HepG2 (cell line): ENCODE data around the gene GAPT. TPM values are rescaled to one million over a fixed set of nuclear protein-coding genes. Genes with fewer than 3 reads are reported as not detected.

Experiments
- ATAC-seq: fragments of 200-7000 bp; cut with Tn5 transposase; 3 replicates; pipeline ENCODE4 v1.9.1; 2020; ENCODE audit warnings: mild to moderate bottlenecking, moderate library complexity
- BruUV-seq: library from RNA; stranded (reverse); fragments of 400-500 nt; replicated peaks from 2 replicates; lab custom pipeline; 2021; lab: Mats Ljungman, UMichigan
- CTCF ChIA-PET: fragments of 300-600 bp; formaldehyde crosslinking; extraction: SDS; loops from one replicate; lab custom pipeline; 2021; ENCODE audit warnings: low total read pairs, inconsistent platforms, low intra/inter-chr PET ratio; lab: Yijun Ruan, JAX
- POLR2A ChIA-PET: fragments of 350-600 bp; sonication (Branson Sonifier 250); formaldehyde crosslinking; loops from one replicate; lab custom pipeline; 2020; ENCODE audit warnings: antibody characterized with exemption, inconsistent platforms; lab: Yijun Ruan, JAX
- DNase-seq: peaks from one replicate; pipeline ENCODE4 v3.0.0-alpha.2; 2015; ENCODE audit warnings: low spot score
- FAIRE-seq: peaks from 3 replicates; lab custom pipeline; 2011; peaks lifted over from hg19 to GRCh38; lab: Jason Lieb, UNC
- H2AFZ ChIP-seq: one replicate; pipeline ENCODE4 v1.6.1; 2011; ENCODE audit warnings: low read length, inconsistent platforms
- H3K27ac ChIP-seq: fragments of 300-600 bp; 3 replicates; pipeline ENCODE4 v1.8.0; 2011; ENCODE audit warnings: mixed run types, mild to moderate bottlenecking, mixed read lengths, low read length, inconsistent platforms; ENCODE audit not compliant: insufficient read depth; ENCODE audit errors: extremely low read length
- H3K27me3 ChIP-seq, 2 experiments: fragments of 200-600 bp in 1 of 2; 2 replicates in 1 of 2; 3 replicates in 1 of 2; pipeline versions ENCODE4 v1.6.0 to v1.8.0; 2011; ENCODE audit warnings: low read length in 2 of 2, mild to moderate bottlenecking in 2 of 2, moderate library complexity in 2 of 2, inconsistent platforms in 1 of 2; ENCODE audit not compliant: insufficient read depth in 2 of 2, control insufficient read depth in 1 of 2
- H3K36me3 ChIP-seq, 2 experiments: fragments of 200-600 bp in 1 of 2; replicated peaks in 1 of 2; 2 replicates in 1 of 2; 3 replicates in 1 of 2; pipeline versions ENCODE4 v1.5.1 to v1.8.0; 2011; ENCODE audit warnings: low read length in 2 of 2, inconsistent platforms in 1 of 2; ENCODE audit not compliant: insufficient read depth in 2 of 2, control insufficient read depth in 1 of 2
- H3K4me1 ChIP-seq: 2 replicates; pipeline ENCODE4 v1.5.1; 2012; ENCODE audit warnings: low read length, inconsistent platforms; ENCODE audit not compliant: insufficient read depth
- H3K4me2 ChIP-seq: 2 replicates; pipeline ENCODE4 v1.6.0; 2011; ENCODE audit warnings: low read depth, low read length, inconsistent platforms
- H3K4me3 ChIP-seq, 3 experiments: fragments of 200-600 bp in 1 of 3; sonication (generic), shearing (Covaris generic) in 1 of 3; replicated peaks in 1 of 3; 2 replicates each; pipeline ENCODE4 v1.5.1; 2011 to 2016; ENCODE audit warnings: low read length in 3 of 3, inconsistent platforms in 2 of 3, low read depth in 2 of 3, mild to moderate bottlenecking in 2 of 3, control low read depth in 1 of 3, mixed read lengths in 1 of 3; ENCODE audit not compliant: insufficient read depth in 1 of 3
- H3K79me2 ChIP-seq: one replicate; pipeline ENCODE4 v1.6.1; 2011; ENCODE audit warnings: low read length, inconsistent platforms; ENCODE audit not compliant: insufficient read depth
- H3K9ac ChIP-seq: 2 replicates; pipeline ENCODE4 v1.6.0; 2011; ENCODE audit warnings: mild to moderate bottlenecking, low read depth, low read length, inconsistent platforms; ENCODE audit not compliant: insufficient read depth
- H3K9me3 ChIP-seq: 2 replicates; pipeline ENCODE4 v1.5.1; 2012; ENCODE audit warnings: mild to moderate bottlenecking, low read length
- H4K20me1 ChIP-seq: 2 replicates; pipeline ENCODE4 v1.6.0; 2011; ENCODE audit warnings: inconsistent platforms, mild to moderate bottlenecking, low read length, moderate library complexity; ENCODE audit not compliant: insufficient read depth
- EED ChIP-seq: sonication (generic); formaldehyde crosslinking; IDR thresholded peaks from 2 replicates; pipeline ENCODE4 v1.5.0; 2020; ENCODE audit warnings: mild to moderate bottlenecking, missing genetic modification reagents
- HMGXB4 ChIP-seq, 2 experiments: sonication (generic) in 1 of 2; formaldehyde crosslinking in 1 of 2; IDR thresholded peaks; 2 replicates each; pipeline versions ENCODE4 v1.4.0 to v1.6.1; 2018 to 2020; ENCODE audit warnings: missing genetic modification reagents in 2 of 2, borderline replicate concordance in 1 of 2, low read depth in 1 of 2, mild to moderate bottlenecking in 1 of 2, missing biosample characterization in 1 of 2
- ZNF3 ChIP-seq: IDR thresholded peaks from 2 replicates; pipeline ENCODE4 v1.7.0; 2017; ENCODE audit warnings: inconsistent platforms
- ZNF383 ChIP-seq: sonication (generic); formaldehyde crosslinking; IDR thresholded peaks from 2 replicates; pipeline ENCODE4 v1.4.0; 2020; ENCODE audit warnings: missing genetic modification reagents, mild to moderate bottlenecking, borderline replicate concordance
- ZNF572 ChIP-seq: sonication (generic); formaldehyde crosslinking; IDR thresholded peaks from 2 replicates; pipeline ENCODE4 v1.5.1; 2020; ENCODE audit warnings: mild to moderate bottlenecking, missing genetic modification reagents
- ZNF616 ChIP-seq: sonication (generic); formaldehyde crosslinking; IDR thresholded peaks from 2 replicates; pipeline ENCODE4 v1.5.0; 2020; ENCODE audit warnings: low read depth, mild to moderate bottlenecking, missing genetic modification reagents
- ZNF672 ChIP-seq: sonication (generic); formaldehyde crosslinking; IDR thresholded peaks from 2 replicates; pipeline ENCODE4 v1.8.1; 2022; ENCODE audit warnings: missing genetic modification reagents
- ZNF780A ChIP-seq: sonication (generic); formaldehyde crosslinking; IDR thresholded peaks from 2 replicates; pipeline ENCODE4 v1.8.0; 2022; ENCODE audit warnings: mild to moderate bottlenecking, missing genetic modification reagents, moderate library complexity
- WGBS: methylation state at CpG from one replicate; pipeline ENCODE4 v1.1.6; 2017; ENCODE audit warnings: low lambda C conversion rate; 5-methylcytosine and 5-hydroxymethylcytosine counted together
- in situ Hi-C: cut with HindIII; loops from 2 replicates; pipeline ENCODE4 v1.10.0; 2017; ENCODE audit warnings: low pct_unique_long_range_greater_than_20kb; ENCODE audit not compliant: extremely low pct_ligation_motif_present
- intact Hi-C: fragments of 100-400 bp; cut with micrococcal nuclease; formaldehyde crosslinking; loops from one replicate; pipeline ENCODE4 v1.10.0; 2022; ENCODE audit not compliant: unreplicated experiment
- polyA plus RNA-seq, 8 experiments: library from polyadenylated mRNA; depleted of rRNA in 3 of 8; stranded (reverse) in 7 of 8; unstranded in 1 of 8; fragments of >200 nt; fragmentation: Illumina TruSeq in 4 of 8; extraction: Trizol in 4 of 8; gene quantifications; 2 replicates each; pipeline versions ENCODE4 v1.2.1 to v1.2.3, GENCODE V29; 2011 to 2016; ENCODE audit warnings: low read depth in 4 of 8, missing spikeins in 1 of 8, mixed read lengths in 1 of 8; ENCODE audit not compliant: insufficient read depth in 1 of 8
- total RNA-seq, 5 experiments: library from RNA; depleted of rRNA; stranded (reverse); fragments of >200 nt; fragmentation: Illumina TruSeq; extraction: Trizol; gene quantifications; 2 replicates each; pipeline ENCODE4 v1.2.3, GENCODE V29; 2016; ENCODE audit warnings: low read depth in 1 of 5
- TF ChIP-seq, protein P1 (sequence below): sonication (generic); formaldehyde crosslinking; IDR thresholded peaks from 2 replicates; pipeline ENCODE4 v1.4.0; 2020; ENCODE audit warnings: missing genetic modification reagents
- TF ChIP-seq, protein P2 (sequence below): sonication (generic); formaldehyde crosslinking; IDR thresholded peaks from 2 replicates; pipeline ENCODE4 v1.5.1; 2020; ENCODE audit warnings: missing genetic modification reagents, mild to moderate bottlenecking, borderline replicate concordance

Gene GAPT
- total and polyA plus RNA-seq, 2 of the 13 experiments (the other 11 are each of a cell fraction or from before 2014, with no cell fraction given) = not detected

- no TSS peak for BruUV-seq
- ChIA-PET POLR2A (no interaction called here), CTCF (no interaction called here)
- H3K4me3 ChIP-seq = no peak overlapping the region
- no peak overlapping the region for H3K4me2 ChIP-seq
- H3K27me3 ChIP-seq = no peaks in the 10 kb centered on the region
- DNase-seq (no peak), ATAC-seq (no peak), FAIRE-seq (no peak)
- no peaks in the 10 kb centered on the region for H3K4me1 ChIP-seq
- no peak overlapping the region for H2AFZ ChIP-seq
- TF ChIP-seq ZNF383 (CRISPR knock-in tag) (no peak), ZNF3 (CRISPR knock-in tag) (no peak)
- TF ChIP-seq, protein P1, sequence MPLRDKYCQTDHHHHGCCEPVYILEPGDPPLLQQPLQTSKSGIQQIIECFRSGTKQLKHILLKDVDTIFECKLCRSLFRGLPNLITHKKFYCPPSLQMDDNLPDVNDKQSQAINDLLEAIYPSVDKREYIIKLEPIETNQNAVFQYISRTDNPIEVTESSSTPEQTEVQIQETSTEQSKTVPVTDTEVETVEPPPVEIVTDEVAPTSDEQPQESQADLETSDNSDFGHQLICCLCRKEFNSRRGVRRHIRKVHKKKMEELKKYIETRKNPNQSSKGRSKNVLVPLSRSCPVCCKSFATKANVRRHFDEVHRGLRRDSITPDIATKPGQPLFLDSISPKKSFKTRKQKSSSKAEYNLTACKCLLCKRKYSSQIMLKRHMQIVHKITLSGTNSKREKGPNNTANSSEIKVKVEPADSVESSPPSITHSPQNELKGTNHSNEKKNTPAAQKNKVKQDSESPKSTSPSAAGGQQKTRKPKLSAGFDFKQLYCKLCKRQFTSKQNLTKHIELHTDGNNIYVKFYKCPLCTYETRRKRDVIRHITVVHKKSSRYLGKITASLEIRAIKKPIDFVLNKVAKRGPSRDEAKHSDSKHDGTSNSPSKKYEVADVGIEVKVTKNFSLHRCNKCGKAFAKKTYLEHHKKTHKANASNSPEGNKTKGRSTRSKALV = no peak
- TF ChIP-seq, protein P2, sequence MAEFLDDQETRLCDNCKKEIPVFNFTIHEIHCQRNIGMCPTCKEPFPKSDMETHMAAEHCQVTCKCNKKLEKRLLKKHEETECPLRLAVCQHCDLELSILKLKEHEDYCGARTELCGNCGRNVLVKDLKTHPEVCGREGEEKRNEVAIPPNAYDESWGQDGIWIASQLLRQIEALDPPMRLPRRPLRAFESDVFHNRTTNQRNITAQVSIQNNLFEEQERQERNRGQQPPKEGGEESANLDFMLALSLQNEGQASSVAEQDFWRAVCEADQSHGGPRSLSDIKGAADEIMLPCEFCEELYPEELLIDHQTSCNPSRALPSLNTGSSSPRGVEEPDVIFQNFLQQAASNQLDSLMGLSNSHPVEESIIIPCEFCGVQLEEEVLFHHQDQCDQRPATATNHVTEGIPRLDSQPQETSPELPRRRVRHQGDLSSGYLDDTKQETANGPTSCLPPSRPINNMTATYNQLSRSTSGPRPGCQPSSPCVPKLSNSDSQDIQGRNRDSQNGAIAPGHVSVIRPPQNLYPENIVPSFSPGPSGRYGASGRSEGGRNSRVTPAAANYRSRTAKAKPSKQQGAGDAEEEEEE = no peak
- no peak overlapping the region for H3K9ac ChIP-seq
- no peaks in the 10 kb centered on the region for H3K36me3 ChIP-seq
- H3K9me3 ChIP-seq = no peaks in the 10 kb centered on the region
- intact Hi-C loops = no loop called here
- in situ Hi-C loops = no loop called here
- no peaks in the 10 kb centered on the region for H3K79me2 ChIP-seq
- no peaks in the 10 kb centered on the region for H4K20me1 ChIP-seq
- H3K27ac ChIP-seq = no peak overlapping the region
These were observed 1.9 kb downstream of the GAPT start for GRCh38 chr5:58493141-58493540.

GRCh38 chr5:58496488-58496887, 5.3 kb downstream of the GAPT start:
- no peaks in the 10 kb centered on the region for H3K27me3 ChIP-seq
- FAIRE-seq (no peak), DNase-seq (no peak), ATAC-seq (no peak)
- H3K36me3 ChIP-seq = no peaks in the 10 kb centered on the region
- H3K9me3 ChIP-seq = no peaks in the 10 kb centered on the region
- WGBS = 6% methylated on average over 3 of the region's 3 CpGs
- ChIA-PET CTCF (no interaction called here), POLR2A (no interaction called here)
- no peak overlapping the region for H3K9ac ChIP-seq
- no peaks in the 10 kb centered on the region for H3K4me1 ChIP-seq
- H2AFZ ChIP-seq = no peak overlapping the region
- H4K20me1 ChIP-seq = no peaks in the 10 kb centered on the region
- H3K79me2 ChIP-seq = no peaks in the 10 kb centered on the region
- intact Hi-C loops = no loop called here
- BruUV-seq = no TSS peak
- TF ChIP-seq HMGXB4 (CRISPR knock-in tag; IDR thresholded peaks at IDR 0.05; ENCODE audit: borderline replicate concordance in 1 of 2, low read depth in 1 of 2) (no peak), ZNF616 (CRISPR knock-in tag) (no peak), EED (CRISPR knock-in tag) (no peak), ZNF780A (CRISPR knock-in tag) (no peak), ZNF672 (no peak), ZNF572 (CRISPR knock-in tag) (no peak)
- in situ Hi-C loops = no loop called here
- no peak overlapping the region for H3K27ac ChIP-seq
- H3K4me3 ChIP-seq = no peak overlapping the region
- no peak overlapping the region for H3K4me2 ChIP-seq
